HepG2 (cell line): Measurements from ENCODE around the gene FUT3. TPM values are rescaled to one million over a fixed set of nuclear protein-coding genes. Genes with fewer than 3 reads are reported as not detected.
A peak's percentile ranks its signal among the peaks of the same experiment; 100 is the strongest.

ENCODE experiments used
- BRCA1 ChIP-seq: sonication (generic); formaldehyde crosslinking; IDR thresholded peaks from 2 replicates; pipeline ENCODE4 v1.4.0; 2020; ENCODE audit warnings: missing genetic modification reagents
- DMAP1 ChIP-seq: IDR thresholded peaks from 2 replicates; pipeline ENCODE4 v1.6.1; 2016
- GPN1 ChIP-seq: sonication (generic); formaldehyde crosslinking; IDR thresholded peaks from 2 replicates; pipeline ENCODE4 v1.5.1; 2020; ENCODE audit warnings: missing genetic modification reagents, borderline replicate concordance
- IRX3 ChIP-seq: sonication (generic); formaldehyde crosslinking; IDR thresholded peaks from 2 replicates; pipeline ENCODE4 v1.8.1; 2023; ENCODE audit warnings: mild to moderate bottlenecking, low read depth, missing genetic modification reagents, borderline replicate concordance
- MLLT10 ChIP-seq: sonication (generic); formaldehyde crosslinking; IDR thresholded peaks from 2 replicates; pipeline ENCODE4 v1.4.0; 2020; ENCODE audit warnings: missing genetic modification reagents
- PRPF4 ChIP-seq: fragments of 200-400 bp; formaldehyde crosslinking; IDR thresholded peaks from 2 replicates; pipeline ENCODE4 v1.6.1; 2016; ENCODE audit warnings: low read length, low read depth; ENCODE audit not compliant: poor library complexity, severe bottlenecking
- RARA ChIP-seq: IDR thresholded peaks from 2 replicates; pipeline ENCODE4 v1.6.1; 2016; ENCODE audit warnings: missing genetic modification reagents, missing compliant biosample characterization
- RBAK ChIP-seq: sonication (generic); formaldehyde crosslinking; IDR thresholded peaks from 2 replicates; pipeline ENCODE4 v1.5.1; 2020; ENCODE audit warnings: mild to moderate bottlenecking, missing genetic modification reagents
- REXO4 ChIP-seq: sonication (generic); formaldehyde crosslinking; IDR thresholded peaks from 2 replicates; pipeline ENCODE4 v1.8.0; 2022; ENCODE audit warnings: missing genetic modification reagents, mild to moderate bottlenecking, borderline replicate concordance
- RFXANK ChIP-seq: IDR thresholded peaks from 2 replicates; pipeline ENCODE4 v1.6.1; 2016
- SATB2 ChIP-seq: sonication (generic); formaldehyde crosslinking; IDR thresholded peaks from 2 replicates; pipeline ENCODE4 v1.5.0; 2020; ENCODE audit warnings: missing genetic modification reagents
- YY1 ChIP-seq: IDR thresholded peaks from 2 replicates; pipeline ENCODE4 v1.6.1; 2011; ENCODE audit warnings: low read length, low read depth, moderate library complexity, mild to moderate bottlenecking; ENCODE audit not compliant: insufficient read depth, insufficient replicate concordance
- ZFP82 ChIP-seq: sonication (generic); formaldehyde crosslinking; IDR thresholded peaks from 2 replicates; pipeline ENCODE4 v1.5.1; 2020; ENCODE audit warnings: mild to moderate bottlenecking, missing genetic modification reagents, borderline replicate concordance
- ZNF354B ChIP-seq: sonication (generic); formaldehyde crosslinking; IDR thresholded peaks from 2 replicates; pipeline ENCODE4 v1.8.0; 2022; ENCODE audit warnings: mild to moderate bottlenecking, missing genetic modification reagents
- ZNF672 ChIP-seq: sonication (generic); formaldehyde crosslinking; IDR thresholded peaks from 2 replicates; pipeline ENCODE4 v1.8.1; 2022; ENCODE audit warnings: missing genetic modification reagents
- ZNF883 ChIP-seq: sonication (generic); formaldehyde crosslinking; IDR thresholded peaks from 2 replicates; pipeline ENCODE4 v1.5.1; 2020; ENCODE audit warnings: mild to moderate bottlenecking, missing genetic modification reagents; ENCODE audit errors: not compliant biosample characterization
- polyA plus RNA-seq, 8 experiments: library from polyadenylated mRNA; depleted of rRNA in 3 of 8; stranded (reverse) in 7 of 8; unstranded in 1 of 8; fragments of >200 nt; fragmentation: Illumina TruSeq in 4 of 8; extraction: Trizol in 4 of 8; gene quantifications; 2 replicates each; pipeline versions ENCODE4 v1.2.1 to v1.2.3, GENCODE V29; 2011 to 2016; ENCODE audit warnings: low read depth in 4 of 8, missing spikeins in 1 of 8, mixed read lengths in 1 of 8; ENCODE audit not compliant: insufficient read depth in 1 of 8
- total RNA-seq, 5 experiments: library from RNA; depleted of rRNA; stranded (reverse); fragments of >200 nt; fragmentation: Illumina TruSeq; extraction: Trizol; gene quantifications; 2 replicates each; pipeline ENCODE4 v1.2.3, GENCODE V29; 2016; ENCODE audit warnings: low read depth in 1 of 5
- TF ChIP-seq, protein P1 (sequence below): sonication (generic); formaldehyde crosslinking; IDR thresholded peaks from 2 replicates; pipeline ENCODE4 v1.5.0; 2020; ENCODE audit warnings: mild to moderate bottlenecking, missing genetic modification reagents
- TF ChIP-seq, protein P2 (sequence below): sonication (generic); formaldehyde crosslinking; IDR thresholded peaks from 2 replicates; pipeline ENCODE4 v1.9.0; 2021; ENCODE audit warnings: missing genetic modification reagents, borderline replicate concordance
- TF ChIP-seq, protein P3 (sequence below): sonication (generic); formaldehyde crosslinking; IDR thresholded peaks from 2 replicates; pipeline ENCODE4 v1.8.1; 2023; ENCODE audit warnings: mild to moderate bottlenecking, inconsistent platforms, moderate library complexity, missing genetic modification reagents, borderline replicate concordance
- TF ChIP-seq, protein P4 (sequence below): sonication (generic); formaldehyde crosslinking; IDR thresholded peaks from 2 replicates; pipeline ENCODE4 v1.5.1; 2020; ENCODE audit warnings: mild to moderate bottlenecking, missing genetic modification reagents, moderate library complexity
- TF ChIP-seq, protein P5 (sequence below): sonication (generic); formaldehyde crosslinking; IDR thresholded peaks from 2 replicates; pipeline ENCODE4 v1.4.0; 2020; ENCODE audit warnings: missing genetic modification reagents

FUT3 gene
- total and polyA plus RNA-seq, 2 of the 13 experiments (the other 11 are each of a cell fraction or from before 2014, with no cell fraction given), result 0.53 to 1.1 TPM

DNA sequence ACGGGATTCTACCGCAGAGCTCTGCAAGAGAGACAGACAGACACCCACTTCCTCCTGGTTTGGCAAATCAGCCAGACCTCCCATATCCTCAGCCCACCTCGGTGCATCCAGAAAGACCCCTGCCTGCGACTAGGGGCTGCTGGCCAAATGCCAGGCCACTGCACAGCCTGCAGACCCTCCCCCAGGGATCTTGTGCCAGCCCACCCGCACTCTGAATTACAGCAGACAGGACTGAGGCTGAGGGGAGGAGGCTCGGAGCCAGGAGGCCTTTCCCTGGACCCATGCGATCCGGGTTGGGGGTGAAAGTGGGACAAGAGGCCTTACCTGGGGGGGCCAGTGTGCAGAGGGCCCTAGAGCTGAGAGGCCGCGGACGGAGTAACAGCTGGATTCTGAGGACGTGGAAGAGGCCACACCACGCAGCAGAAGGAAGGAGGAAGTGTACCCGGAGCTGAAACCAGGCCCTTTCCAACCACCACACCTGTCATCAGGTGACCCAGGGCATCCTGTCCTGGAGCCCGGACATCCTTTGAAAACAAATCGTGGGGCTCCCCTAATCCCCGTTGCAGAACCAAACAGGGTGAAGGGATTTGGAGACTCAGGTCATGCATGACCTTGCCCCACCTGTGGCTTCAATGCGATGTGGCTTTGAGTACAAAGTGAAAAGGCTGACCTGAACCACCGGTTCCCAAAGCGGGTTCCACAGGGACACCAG is 12.7 kb downstream of the FUT3 start (continued):
- no peak for TF ChIP-seq YY1
- TF ChIP-seq REXO4 (CRISPR knock-in tag), result no peak
- no peak for TF ChIP-seq DMAP1 (CRISPR knock-in tag)
- no peak for TF ChIP-seq RBAK
- no peak for TF ChIP-seq RARA (CRISPR knock-in tag)
- TF ChIP-seq ZNF354B (CRISPR knock-in tag), result 0 out of 2 replicates have a peak, but pooled peaks have one; percentile 43
- TF ChIP-seq, protein P1, sequence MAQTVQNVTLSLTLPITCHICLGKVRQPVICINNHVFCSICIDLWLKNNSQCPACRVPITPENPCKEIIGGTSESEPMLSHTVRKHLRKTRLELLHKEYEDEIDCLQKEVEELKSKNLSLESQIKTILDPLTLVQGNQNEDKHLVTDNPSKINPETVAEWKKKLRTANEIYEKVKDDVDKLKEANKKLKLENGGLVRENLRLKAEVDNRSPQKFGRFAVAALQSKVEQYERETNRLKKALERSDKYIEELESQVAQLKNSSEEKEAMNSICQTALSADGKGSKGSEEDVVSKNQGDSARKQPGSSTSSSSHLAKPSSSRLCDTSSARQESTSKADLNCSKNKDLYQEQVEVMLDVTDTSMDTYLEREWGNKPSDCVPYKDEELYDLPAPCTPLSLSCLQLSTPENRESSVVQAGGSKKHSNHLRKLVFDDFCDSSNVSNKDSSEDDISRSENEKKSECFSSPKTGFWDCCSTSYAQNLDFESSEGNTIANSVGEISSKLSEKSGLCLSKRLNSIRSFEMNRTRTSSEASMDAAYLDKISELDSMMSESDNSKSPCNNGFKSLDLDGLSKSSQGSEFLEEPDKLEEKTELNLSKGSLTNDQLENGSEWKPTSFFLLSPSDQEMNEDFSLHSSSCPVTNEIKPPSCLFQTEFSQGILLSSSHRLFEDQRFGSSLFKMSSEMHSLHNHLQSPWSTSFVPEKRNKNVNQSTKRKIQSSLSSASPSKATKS (CRISPR knock-in tag), result no peak
- TF ChIP-seq GPN1, result no peak
- TF ChIP-seq, protein P2, sequence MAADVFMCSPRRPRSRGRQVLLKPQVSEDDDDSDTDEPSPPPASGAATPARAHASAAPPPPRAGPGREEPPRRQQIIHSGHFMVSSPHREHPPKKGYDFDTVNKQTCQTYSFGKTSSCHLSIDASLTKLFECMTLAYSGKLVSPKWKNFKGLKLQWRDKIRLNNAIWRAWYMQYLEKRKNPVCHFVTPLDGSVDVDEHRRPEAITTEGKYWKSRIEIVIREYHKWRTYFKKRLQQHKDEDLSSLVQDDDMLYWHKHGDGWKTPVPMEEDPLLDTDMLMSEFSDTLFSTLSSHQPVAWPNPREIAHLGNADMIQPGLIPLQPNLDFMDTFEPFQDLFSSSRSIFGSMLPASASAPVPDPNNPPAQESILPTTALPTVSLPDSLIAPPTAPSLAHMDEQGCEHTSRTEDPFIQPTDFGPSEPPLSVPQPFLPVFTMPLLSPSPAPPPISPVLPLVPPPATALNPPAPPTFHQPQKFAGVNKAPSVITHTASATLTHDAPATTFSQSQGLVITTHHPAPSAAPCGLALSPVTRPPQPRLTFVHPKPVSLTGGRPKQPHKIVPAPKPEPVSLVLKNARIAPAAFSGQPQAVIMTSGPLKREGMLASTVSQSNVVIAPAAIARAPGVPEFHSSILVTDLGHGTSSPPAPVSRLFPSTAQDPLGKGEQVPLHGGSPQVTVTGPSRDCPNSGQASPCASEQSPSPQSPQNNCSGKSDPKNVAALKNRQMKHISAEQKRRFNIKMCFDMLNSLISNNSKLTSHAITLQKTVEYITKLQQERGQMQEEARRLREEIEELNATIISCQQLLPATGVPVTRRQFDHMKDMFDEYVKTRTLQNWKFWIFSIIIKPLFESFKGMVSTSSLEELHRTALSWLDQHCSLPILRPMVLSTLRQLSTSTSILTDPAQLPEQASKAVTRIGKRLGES (CRISPR knock-in tag), result no peak
- TF ChIP-seq ZFP82 (CRISPR knock-in tag), result no peak
- TF ChIP-seq, protein P3, sequence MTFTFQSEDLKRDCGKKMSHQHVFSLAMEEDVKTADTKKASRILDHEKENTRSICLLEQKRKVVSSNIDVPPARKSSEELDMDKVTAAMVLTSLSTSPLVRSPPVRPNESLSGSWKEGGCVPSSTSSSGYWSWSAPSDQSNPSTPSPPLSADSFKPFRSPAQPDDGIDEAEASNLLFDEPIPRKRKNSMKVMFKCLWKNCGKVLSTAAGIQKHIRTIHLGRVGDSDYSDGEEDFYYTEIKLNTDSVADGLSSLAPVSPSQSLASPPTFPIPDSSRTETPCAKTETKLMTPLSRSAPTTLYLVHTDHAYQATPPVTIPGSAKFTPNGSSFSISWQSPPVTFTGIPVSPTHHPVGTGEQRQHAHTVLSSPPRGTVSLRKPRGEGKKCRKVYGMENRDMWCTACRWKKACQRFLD (CRISPR knock-in tag), result no peak
- no peak for TF ChIP-seq BRCA1 (CRISPR knock-in tag)
- TF ChIP-seq, protein P4, sequence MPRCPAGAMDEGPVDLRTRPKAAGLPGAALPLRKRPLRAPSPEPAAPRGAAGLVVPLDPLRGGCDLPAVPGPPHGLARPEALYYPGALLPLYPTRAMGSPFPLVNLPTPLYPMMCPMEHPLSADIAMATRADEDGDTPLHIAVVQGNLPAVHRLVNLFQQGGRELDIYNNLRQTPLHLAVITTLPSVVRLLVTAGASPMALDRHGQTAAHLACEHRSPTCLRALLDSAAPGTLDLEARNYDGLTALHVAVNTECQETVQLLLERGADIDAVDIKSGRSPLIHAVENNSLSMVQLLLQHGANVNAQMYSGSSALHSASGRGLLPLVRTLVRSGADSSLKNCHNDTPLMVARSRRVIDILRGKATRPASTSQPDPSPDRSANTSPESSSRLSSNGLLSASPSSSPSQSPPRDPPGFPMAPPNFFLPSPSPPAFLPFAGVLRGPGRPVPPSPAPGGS (CRISPR knock-in tag), result no peak
- no peak for TF ChIP-seq SATB2 (CRISPR knock-in tag)
- TF ChIP-seq ZNF883 (CRISPR knock-in tag), result no peak
- TF ChIP-seq, protein P5, sequence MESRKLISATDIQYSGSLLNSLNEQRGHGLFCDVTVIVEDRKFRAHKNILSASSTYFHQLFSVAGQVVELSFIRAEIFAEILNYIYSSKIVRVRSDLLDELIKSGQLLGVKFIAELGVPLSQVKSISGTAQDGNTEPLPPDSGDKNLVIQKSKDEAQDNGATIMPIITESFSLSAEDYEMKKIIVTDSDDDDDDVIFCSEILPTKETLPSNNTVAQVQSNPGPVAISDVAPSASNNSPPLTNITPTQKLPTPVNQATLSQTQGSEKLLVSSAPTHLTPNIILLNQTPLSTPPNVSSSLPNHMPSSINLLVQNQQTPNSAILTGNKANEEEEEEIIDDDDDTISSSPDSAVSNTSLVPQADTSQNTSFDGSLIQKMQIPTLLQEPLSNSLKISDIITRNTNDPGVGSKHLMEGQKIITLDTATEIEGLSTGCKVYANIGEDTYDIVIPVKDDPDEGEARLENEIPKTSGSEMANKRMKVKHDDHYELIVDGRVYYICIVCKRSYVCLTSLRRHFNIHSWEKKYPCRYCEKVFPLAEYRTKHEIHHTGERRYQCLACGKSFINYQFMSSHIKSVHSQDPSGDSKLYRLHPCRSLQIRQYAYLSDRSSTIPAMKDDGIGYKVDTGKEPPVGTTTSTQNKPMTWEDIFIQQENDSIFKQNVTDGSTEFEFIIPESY, result no peak
- TF ChIP-seq IRX3 (CRISPR knock-in tag), result peak; percentile 38; the same call in 1 of the 2 replicates
- no peak for TF ChIP-seq PRPF4
- TF ChIP-seq ZNF672 (CRISPR knock-in tag), result no peak
- TF ChIP-seq MLLT10, result no peak
- no peak for TF ChIP-seq RFXANK (CRISPR knock-in tag)
